DOHH2 (cell line): ENCODE data around the gene ERCC4.

Source experiments
- CTCF ChIP-seq: fragments of 200-600 bp; sonication (generic); IDR thresholded peaks from one replicate; pipeline ENCODE4 v1.5.1; 2014; ENCODE audit warnings: antibody characterized with exemption, mild to moderate bottlenecking, low read depth, low read length; ENCODE audit not compliant: poor library complexity, severe bottlenecking
- EZH2phosphoT487 ChIP-seq: fragments of 200-600 bp; sonication (generic); IDR thresholded peaks from 2 replicates; pipeline ENCODE4 v1.6.1; 2017; ENCODE audit warnings: borderline replicate concordance, mild to moderate bottlenecking, antibody characterized with exemption, low read length, moderate library complexity, mixed read lengths

- TF ChIP-seq EZH2phosphoT487 = no peak
- TF ChIP-seq CTCF = no peak
Observed at GRCh38 chr16:13962232-13962631, 42.3 kb downstream of the ERCC4 start.
